HUDEP-2 (cell line): ENCODE results near the gene MAGEA4.
"Not testable (repeated sequence)": the region's sequence is repeated elsewhere in the genome, so short reads cannot be mapped to it uniquely, and the experiment has no call there.

Source experiments
- DNase-seq, 76 experiments: peaks; one replicate each; lab custom pipeline; 2025; ENCODE audit not compliant: unreplicated experiment in 76 of 76; lab: John Stamatoyannopoulos, UW

MAGEA4 gene

GRCh38 chrX:151912780-151913179 lies at the start of gene MAGEA4:
Gene MAGEA4 (plus strand): TSS chrX:151912889. CDS start chrX:151923665, 10,776 bp downstream.
- no peak for DNase-seq

- DNase-seq = no peak
These were observed 42.1 kb upstream of the MAGEA4 start for GRCh38 chrX:151870602-151871001.

GRCh38 chrX:151871244-151871643 lies 41.4 kb upstream of the MAGEA4 start:
- DNase-seq = no peak

GRCh38 chrX:151873096-151873495 lies 39.6 kb upstream of the MAGEA4 start:
- DNase-seq = no peak

GRCh38 chrX:151875270-151876026 lies 37.2 kb upstream of the MAGEA4 start:
- no peak for DNase-seq

- no peak for DNase-seq
These were observed 34.1 kb upstream of the MAGEA4 start for GRCh38 chrX:151878574-151878973.

- no peak for DNase-seq
These were observed 32.8 kb upstream of the MAGEA4 start for GRCh38 chrX:151879856-151880255.

- no peak for DNase-seq
These were observed 31.8 kb upstream of the MAGEA4 start for GRCh38 chrX:151880895-151881294.

GRCh38 chrX:151889421-151889820 lies 23.3 kb upstream of the MAGEA4 start:
- DNase-seq = no peak

- no peak for DNase-seq
These were observed 15.8 kb upstream of the MAGEA4 start for GRCh38 chrX:151896734-151897474.

- DNase-seq = no peak
These were observed 13.1 kb upstream of the MAGEA4 start for GRCh38 chrX:151899622-151900021.

- no peak for DNase-seq
These were observed 10.9 kb upstream of the MAGEA4 start for GRCh38 chrX:151901826-151902225.

GRCh38 chrX:151902813-151903591 lies 9.7 kb upstream of the MAGEA4 start:
- no peak for DNase-seq

- no peak for DNase-seq
These were observed 7.7 kb upstream of the MAGEA4 start for GRCh38 chrX:151904989-151905388.

- no peak for DNase-seq
These were observed 468 bp upstream of the MAGEA4 start for GRCh38 chrX:151912221-151912620.

GRCh38 chrX:151918736-151919135 lies 6.0 kb downstream of the MAGEA4 start:
- not testable (repeated sequence) for DNase-seq

GRCh38 chrX:151919610-151920009 lies 6.9 kb downstream of the MAGEA4 start:
- no peak for DNase-seq

GRCh38 chrX:151920101-151920500 lies 7.4 kb downstream of the MAGEA4 start:
- DNase-seq = no peak

GRCh38 chrX:151920530-151920929 lies 7.8 kb downstream of the MAGEA4 start:
- no peak for DNase-seq

GRCh38 chrX:151921292-151921691 lies 8.6 kb downstream of the MAGEA4 start:
- DNase-seq = no peak

GRCh38 chrX:151921866-151922265 lies 9.2 kb downstream of the MAGEA4 start:
- no peak for DNase-seq
